BE2C (cell line): Measurements from ENCODE around the gene SIRPB2. TPM values are rescaled to one million over a fixed set of nuclear protein-coding genes. Genes with fewer than 3 reads are reported as not detected.

Experiments
- DNase-seq: peaks from one replicate; pipeline ENCODE4 v3.0.0-alpha.2; 2020
- H3K27me3 ChIP-seq: fragments of 250-450 bp; sonication (Bioruptor Pico); 2 replicates; pipeline ENCODE4 v1.5.1; 2020; ENCODE audit warnings: mild to moderate bottlenecking
- H3K36me3 ChIP-seq: fragments of 250-450 bp; sonication (Bioruptor Pico); 2 replicates; pipeline ENCODE4 v1.5.1; 2020; ENCODE audit warnings: mild to moderate bottlenecking
- H3K4me1 ChIP-seq: fragments of 250-450 bp; sonication (Bioruptor Pico); 2 replicates; pipeline ENCODE4 v1.5.1; 2020
- H3K4me3 ChIP-seq: 2 replicates; pipeline ENCODE4 v1.5.1; 2011; ENCODE audit warnings: low read depth, low read length
- H3K9me3 ChIP-seq: fragments of 250-450 bp; sonication (Bioruptor Pico); 2 replicates; pipeline ENCODE4 v1.5.1; 2020
- CTCF ChIP-seq: IDR thresholded peaks from 2 replicates; pipeline ENCODE4 v1.5.1; 2012; ENCODE audit warnings: mild to moderate bottlenecking, low read depth, low read length
- polyA plus RNA-seq: library from polyadenylated mRNA; unstranded; fragments of >200 nt; gene quantifications from one replicate; pipeline ENCODE4 v1.2.1, GENCODE V29; 2012; ENCODE audit warnings: low read depth, missing spikeins; ENCODE audit not compliant: insufficient read length, insufficient read depth

The SIRPB2 gene
- not detected for polyA plus RNA-seq

- no peaks in the 10 kb centered on the region for H3K36me3 ChIP-seq
- no peak for DNase-seq
- H3K27me3 ChIP-seq: peaks cover 6% of the 10 kb centered on the region; the same call in 1 of the 2 replicates
- no peak within 1 kb of the TSS for H3K4me3 ChIP-seq
- no peaks in the 10 kb centered on the region for H3K9me3 ChIP-seq
- no peaks in the 10 kb centered on the region for H3K4me1 ChIP-seq
- no peak for TF ChIP-seq CTCF
These were observed at the start of gene SIRPB2 for GRCh38 chr20:1491281-1491840. Gene SIRPB2, minus strand, starts transcription at chr20:1491420. Its CDS starts 61 bp downstream, at chr20:1491359.

- no peaks in the 10 kb centered on the region for H3K36me3 ChIP-seq
- H3K27me3 ChIP-seq: no peaks in the 10 kb centered on the region
- no peak overlapping the region for H3K4me3 ChIP-seq
- no peak for DNase-seq
- TF ChIP-seq CTCF: no peak
- H3K4me1 ChIP-seq: no peaks in the 10 kb centered on the region
- H3K9me3 ChIP-seq: no peaks in the 10 kb centered on the region
These were observed 48.7 kb upstream of the SIRPB2 start for GRCh38 chr20:1539816-1540419.

GRCh38 chr20:1538655-1539054 lies 47.4 kb upstream of the SIRPB2 start:
- DNase-seq: no peak
- Histone ChIP-seq H3K36me3 (no peaks in the 10 kb centered on the region), H3K27me3 (no peaks in the 10 kb centered on the region), H3K4me3 (no peak overlapping the region), H3K9me3 (no peaks in the 10 kb centered on the region), H3K4me1 (no peaks in the 10 kb centered on the region)
- TF ChIP-seq CTCF: no peak

GRCh38 chr20:1537731-1538058 lies 46.5 kb upstream of the SIRPB2 start:
- no peaks in the 10 kb centered on the region for H3K36me3 ChIP-seq
- H3K9me3 ChIP-seq: no peaks in the 10 kb centered on the region
- H3K4me1 ChIP-seq: no peaks in the 10 kb centered on the region
- no peak overlapping the region for H3K4me3 ChIP-seq
- TF ChIP-seq CTCF: no peak
- no peak for DNase-seq
- no peaks in the 10 kb centered on the region for H3K27me3 ChIP-seq

GRCh38 chr20:1536893-1537730 lies 45.9 kb upstream of the SIRPB2 start:
- Histone ChIP-seq H3K27me3 (no peaks in the 10 kb centered on the region), H3K9me3 (no peaks in the 10 kb centered on the region)
- no peak for DNase-seq

More at GRCh38 chr20:1536893-1537730, 45.9 kb upstream of the SIRPB2 start:
- Histone ChIP-seq H3K4me3 (no peak overlapping the region), H3K4me1 (no peaks in the 10 kb centered on the region), H3K36me3 (no peaks in the 10 kb centered on the region)
- TF ChIP-seq CTCF: no peak
